Thyroid gland (tissue), 4 donors: ENCODE results near the gene YWHAG.

Experiments
- CTCF ChIP-seq, 6 experiments: fragments of 200-600 bp in 3 of 6; fragments of 450-650 bp in 3 of 6; sonication (generic) in 3 of 6; IDR thresholded peaks; one replicate each; pipeline ENCODE4 v1.5.1; 2016 to 2019; ENCODE audit warnings: antibody characterized with exemption in 6 of 6, mild to moderate bottlenecking in 2 of 6, inconsistent platforms in 1 of 6, moderate library complexity in 1 of 6
- POLR2A ChIP-seq, 2 donors: fragments of 450-650 bp; IDR thresholded peaks; one replicate each; pipeline ENCODE4 v1.6.1; 2017; ENCODE audit warnings: antibody characterized with exemption in 2 of 2, mild to moderate bottlenecking in 2 of 2, moderate library complexity in 1 of 2

GRCh38 chr7:76304888-76305375 lies 53.9 kb downstream of the YWHAG start:
- TF ChIP-seq CTCF (IDR thresholded peaks at IDR 0.05) (peak in 1 of 6 experiments; percentile 5), POLR2A (IDR thresholded peaks at IDR 0.05) (peak in 1 of 2 donors; percentile 85)
